Activated CD4-positive, alpha-beta memory T cell treated with anti-CD3 and anti-CD28 coated beads for 36 hours (primary cell): Measurements from ENCODE around the gene GPR176. TPM values are rescaled to one million over a fixed set of nuclear protein-coding genes. Genes with fewer than 3 reads are reported as not detected.

Source experiments
- CTCF ChIA-PET: fragments of 350-600 bp; sonication (Branson Sonifier 250); formaldehyde crosslinking; loops from one replicate; lab custom pipeline; 2021; ENCODE audit warnings: antibody characterized with exemption, inconsistent platforms; lab: Charles Lee
- POLR2A ChIA-PET: fragments of 350-600 bp; sonication (Branson Sonifier 250); formaldehyde crosslinking; loops from one replicate; lab custom pipeline; 2021; ENCODE audit warnings: antibody characterized with exemption; lab: Charles Lee
- DNase-seq: peaks from one replicate; pipeline ENCODE4 v3.0.0-alpha.2; 2020
- H3K27ac Mint-ChIP-seq: one replicate; pipeline ENCODE4 v1.8.0; 2021; ENCODE audit warnings: mixed read lengths
- H3K27me3 Mint-ChIP-seq: one replicate; pipeline ENCODE4 v1.8.0; 2021; ENCODE audit warnings: mixed read lengths
- H3K36me3 Mint-ChIP-seq: one replicate; pipeline ENCODE4 v1.8.0; 2021; ENCODE audit warnings: mixed read lengths
- H3K4me1 Mint-ChIP-seq: one replicate; pipeline ENCODE4 v1.8.0; 2021; ENCODE audit warnings: low read depth, mixed read lengths
- H3K4me3 Mint-ChIP-seq: one replicate; pipeline ENCODE4 v1.8.0; 2021; ENCODE audit warnings: mild to moderate bottlenecking, mixed read lengths
- H3K9me3 Mint-ChIP-seq: one replicate; pipeline ENCODE4 v1.8.0; 2021; ENCODE audit warnings: mixed read lengths
- intact Hi-C: fragments of 100-400 bp; cut with micrococcal nuclease; formaldehyde crosslinking; loops from one replicate; pipeline ENCODE4 v1.15.1; 2023
- total RNA-seq, 2 experiments: library from RNA; stranded (reverse); gene quantifications; one replicate each; pipeline ENCODE4 v1.2.3, GENCODE V29; 2021

GPR176 gene
- total RNA-seq, 2 experiments from 2014 or later, result 0.21 to 0.27 TPM

GRCh38 chr15:39797407-39797806, 122.7 kb downstream of the GPR176 start:
- CTCF ChIA-PET, result interaction anchor here (1.6 kb wide), 1 partner anchor 77 kb away, joined by 5 read pairs; no protein-coding TSS in a partner anchor
- no peaks in the 10 kb centered on the region for H3K36me3 Mint-ChIP-seq
- POLR2A ChIA-PET, result no interaction called here
- H3K27ac Mint-ChIP-seq, result no peak overlapping the region
- no peaks in the 10 kb centered on the region for H3K9me3 Mint-ChIP-seq
- H3K27me3 Mint-ChIP-seq, result peaks cover 29% of the 10 kb centered on the region
- no peaks in the 10 kb centered on the region for H3K4me1 Mint-ChIP-seq
- intact Hi-C loops, result no loop called here
- no peak for DNase-seq
- H3K4me3 Mint-ChIP-seq, result no peak overlapping the region

- H3K27me3 Mint-ChIP-seq, result peaks cover 26% of the 10 kb centered on the region
- ChIA-PET POLR2A (no interaction called here), CTCF (no interaction called here)
- no peak for DNase-seq
- H3K27ac Mint-ChIP-seq, result no peak overlapping the region
- H3K36me3 Mint-ChIP-seq, result no peaks in the 10 kb centered on the region
- no peaks in the 10 kb centered on the region for H3K9me3 Mint-ChIP-seq
- H3K4me1 Mint-ChIP-seq, result no peaks in the 10 kb centered on the region
- no peak overlapping the region for H3K4me3 Mint-ChIP-seq
- intact Hi-C loops, result no loop called here
Measured at GRCh38 chr15:39796601-39797000, 123.5 kb downstream of the GPR176 start.

GRCh38 chr15:39795486-39795885, 124.6 kb downstream of the GPR176 start:
- Mint-ChIP-seq H3K36me3 (no peaks in the 10 kb centered on the region), H3K9me3 (no peaks in the 10 kb centered on the region), H3K4me3 (no peak overlapping the region), H3K27me3 (peaks cover 20% of the 10 kb centered on the region), H3K4me1 (no peaks in the 10 kb centered on the region), H3K27ac (no peak overlapping the region)
- POLR2A ChIA-PET, result no interaction called here
- CTCF ChIA-PET, result no interaction called here
- intact Hi-C loops, result no loop called here
- DNase-seq, result no peak

GRCh38 chr15:39794954-39795353, 125.1 kb downstream of the GPR176 start:
- intact Hi-C loops, result no loop called here
- H3K27me3 Mint-ChIP-seq, result peaks cover 16% of the 10 kb centered on the region
- ChIA-PET POLR2A (no interaction called here), CTCF (interaction anchor here (1.3 kb wide), 1 partner anchor 81 kb away, joined by 3 read pairs; no protein-coding TSS in a partner anchor)
- H3K27ac Mint-ChIP-seq, result no peak overlapping the region
- DNase-seq, result no peak
- H3K4me3 Mint-ChIP-seq, result no peak overlapping the region
- H3K9me3 Mint-ChIP-seq, result no peaks in the 10 kb centered on the region
- H3K36me3 Mint-ChIP-seq, result no peaks in the 10 kb centered on the region
- no peaks in the 10 kb centered on the region for H3K4me1 Mint-ChIP-seq

- Mint-ChIP-seq H3K27me3 (peaks cover 16% of the 10 kb centered on the region), H3K4me1 (no peaks in the 10 kb centered on the region), H3K9me3 (no peaks in the 10 kb centered on the region), H3K36me3 (no peaks in the 10 kb centered on the region), H3K4me3 (no peak overlapping the region), H3K27ac (no peak overlapping the region)
- intact Hi-C loops, result no loop called here
- no peak for DNase-seq
- ChIA-PET POLR2A (no interaction called here), CTCF (interaction anchor here (1.3 kb wide), 1 partner anchor 82 kb away, joined by 3 read pairs; no protein-coding TSS in a partner anchor)
Measured at GRCh38 chr15:39793923-39794322, 126.1 kb downstream of the GPR176 start.

GRCh38 chr15:39792844-39793335, 127.2 kb downstream of the GPR176 start:
- ChIA-PET CTCF (no interaction called here), POLR2A (interaction anchor here (0.9 kb wide), 1 partner anchor 565 kb away, joined by 3 read pairs; the partner anchor contains the start of gene DISP2)
- Mint-ChIP-seq H3K4me3 (no peak overlapping the region), H3K36me3 (no peaks in the 10 kb centered on the region), H3K4me1 (peaks cover 9% of the 10 kb centered on the region), H3K27me3 (peaks cover 16% of the 10 kb centered on the region), H3K27ac (no peak overlapping the region), H3K9me3 (no peaks in the 10 kb centered on the region)
- intact Hi-C loops, result no loop called here
- no peak for DNase-seq

- POLR2A ChIA-PET, result interaction anchor here (0.9 kb wide), 1 partner anchor 566 kb away, joined by 3 read pairs; the partner anchor contains the start of gene DISP2
- H3K9me3 Mint-ChIP-seq, result no peaks in the 10 kb centered on the region
- peaks cover 14% of the 10 kb centered on the region for H3K4me1 Mint-ChIP-seq
- CTCF ChIA-PET, result no interaction called here
- no peak overlapping the region for H3K27ac Mint-ChIP-seq
- no peak for DNase-seq
- H3K4me3 Mint-ChIP-seq, result no peak overlapping the region
- no peaks in the 10 kb centered on the region for H3K36me3 Mint-ChIP-seq
- peaks cover 14% of the 10 kb centered on the region for H3K27me3 Mint-ChIP-seq
- intact Hi-C loops, result no loop called here
Measured at GRCh38 chr15:39792025-39792843, 127.8 kb downstream of the GPR176 start.

GRCh38 chr15:39789736-39790135, 130.3 kb downstream of the GPR176 start:
- H3K4me3 Mint-ChIP-seq, result no peak overlapping the region
- POLR2A ChIA-PET, result no interaction called here

GRCh38 chr15:39788800-39789565, 131.1 kb downstream of the GPR176 start:
- Mint-ChIP-seq H3K4me1 (peaks cover 37% of the 10 kb centered on the region), H3K27ac (no peak overlapping the region)
- POLR2A ChIA-PET, result interaction anchor here (1.0 kb wide), 1 partner anchor 11 kb away, joined by 3 read pairs; no protein-coding TSS in a partner anchor

More at GRCh38 chr15:39789736-39790135, 130.3 kb downstream of the GPR176 start:
- Mint-ChIP-seq H3K27me3 (peaks cover 8% of the 10 kb centered on the region), H3K4me1 (peaks cover 29% of the 10 kb centered on the region), H3K9me3 (no peaks in the 10 kb centered on the region), H3K36me3 (no peaks in the 10 kb centered on the region), H3K27ac (no peak overlapping the region)
- no peak for DNase-seq
- intact Hi-C loops, result loop anchor here (10.0 kb wide), 2 partner anchors 515 to 1235 kb away; partner anchors contain the start of gene PLCB2
- CTCF ChIA-PET, result interaction anchor here (0.6 to 3.3 kb wide), 6 partner anchors 14 to 1090 kb away, joined by 3 to 29 read pairs (median 5); no protein-coding TSS in a partner anchor

GRCh38 chr15:39788108-39788507, 132.0 kb downstream of the GPR176 start:
- Mint-ChIP-seq H3K27me3 (no peaks in the 10 kb centered on the region), H3K4me1 (peaks cover 43% of the 10 kb centered on the region), H3K27ac (peak overlapping the region; percentile 9), H3K9me3 (no peaks in the 10 kb centered on the region), H3K36me3 (no peaks in the 10 kb centered on the region), H3K4me3 (no peak overlapping the region)
- peak; percentile 52 for DNase-seq
- CTCF ChIA-PET, result interaction anchor here (0.6 to 3.3 kb wide), 17 partner anchors 11 to 486 kb away, joined by 3 to 29 read pairs (median 4); partner anchors contain the start of gene EIF2AK4
- POLR2A ChIA-PET, result interaction anchor here (0.9 to 1.0 kb wide), 2 partner anchors 10 to 12 kb away, joined by 3 read pairs; no protein-coding TSS in a partner anchor
- intact Hi-C loops, result loop anchor here (10.0 kb wide), 2 partner anchors 517 to 1233 kb away; partner anchors contain the start of gene PLCB2

More at GRCh38 chr15:39788800-39789565, 131.1 kb downstream of the GPR176 start:
- intact Hi-C loops, result loop anchor here (10.0 kb wide), 2 partner anchors 516 to 1234 kb away; partner anchors contain the start of gene PLCB2
- Mint-ChIP-seq H3K36me3 (no peaks in the 10 kb centered on the region), H3K9me3 (no peaks in the 10 kb centered on the region), H3K4me3 (no peak overlapping the region), H3K27me3 (peaks cover 2% of the 10 kb centered on the region)
- CTCF ChIA-PET, result interaction anchor here (0.6 to 3.3 kb wide), 10 partner anchors 10 to 1089 kb away, joined by 3 to 29 read pairs (median 5); partner anchors contain the start of gene EIF2AK4
- no peak for DNase-seq

- POLR2A ChIA-PET, result interaction anchor here (0.9 kb wide), 1 partner anchor 11 kb away, joined by 3 read pairs; no protein-coding TSS in a partner anchor
- no peak for DNase-seq
- H3K36me3 Mint-ChIP-seq, result no peaks in the 10 kb centered on the region
- no peaks in the 10 kb centered on the region for H3K9me3 Mint-ChIP-seq
- intact Hi-C loops, result loop anchor here (10.0 kb wide), 2 partner anchors 517 to 1233 kb away; partner anchors contain the start of gene PLCB2
- H3K4me1 Mint-ChIP-seq, result peaks cover 43% of the 10 kb centered on the region
- CTCF ChIA-PET, result interaction anchor here (0.6 to 3.3 kb wide), 19 partner anchors 10 to 1063 kb away, joined by 3 to 29 read pairs (median 4); partner anchors contain the start of gene EIF2AK4
- no peaks in the 10 kb centered on the region for H3K27me3 Mint-ChIP-seq
- no peak overlapping the region for H3K27ac Mint-ChIP-seq
- no peak overlapping the region for H3K4me3 Mint-ChIP-seq
Measured at GRCh38 chr15:39787479-39787878, 132.6 kb downstream of the GPR176 start.
